Epithelial cell of prostate (primary cell): ENCODE results near the gene MAGI1.
"Not testable (repeated sequence)": the region's sequence is repeated elsewhere in the genome, so short reads cannot be mapped to it uniquely, and the experiment has no call there.

Experiments
- DNase-seq: peaks from one replicate; pipeline ENCODE4 v3.0.0-alpha.2; 2011; ENCODE audit warnings: low read depth, low spot score
- H3K27ac ChIP-seq: fragments of 450-650 bp; 2 replicates; pipeline ENCODE4 v1.5.1; 2017; ENCODE audit warnings: mild to moderate bottlenecking

MAGI1 gene

GRCh38 chr3:65561617-65562016 is 477.1 kb downstream of the MAGI1 start:
- no peak overlapping the region for H3K27ac ChIP-seq
- no peak for DNase-seq

DNA sequence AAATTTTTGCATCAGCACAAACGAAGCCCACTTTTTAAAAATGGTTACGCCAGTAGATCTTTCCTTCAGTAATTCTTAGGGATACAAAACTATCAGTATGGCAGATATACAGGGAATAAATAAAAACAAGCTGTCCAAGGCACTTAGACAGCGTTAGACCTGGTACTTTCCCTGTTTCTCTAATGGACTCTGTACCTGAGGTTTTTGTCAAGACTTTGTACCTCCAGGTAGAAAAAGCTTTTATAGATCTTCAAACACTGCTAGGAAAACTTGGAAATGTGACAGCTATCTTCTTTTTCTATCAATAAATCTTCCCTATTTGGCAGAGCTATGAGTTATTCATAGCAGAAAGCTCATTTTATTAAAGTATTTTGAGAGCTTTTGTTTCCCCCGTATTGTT is 477.8 kb downstream of the MAGI1 start:
- no peak overlapping the region for H3K27ac ChIP-seq
- no peak for DNase-seq

GRCh38 chr3:65560133-65560532 is 478.6 kb downstream of the MAGI1 start:
- no peak overlapping the region for H3K27ac ChIP-seq

GRCh38 chr3:65559643-65560042 is 479.1 kb downstream of the MAGI1 start:
- H3K27ac ChIP-seq: no peak overlapping the region
- DNase-seq: no peak

More at GRCh38 chr3:65560133-65560532, 478.6 kb downstream of the MAGI1 start:
- DNase-seq: no peak

- no peak for DNase-seq
- H3K27ac ChIP-seq: no peak overlapping the region
These were observed 479.9 kb downstream of the MAGI1 start for GRCh38 chr3:65558826-65559225.

DNA sequence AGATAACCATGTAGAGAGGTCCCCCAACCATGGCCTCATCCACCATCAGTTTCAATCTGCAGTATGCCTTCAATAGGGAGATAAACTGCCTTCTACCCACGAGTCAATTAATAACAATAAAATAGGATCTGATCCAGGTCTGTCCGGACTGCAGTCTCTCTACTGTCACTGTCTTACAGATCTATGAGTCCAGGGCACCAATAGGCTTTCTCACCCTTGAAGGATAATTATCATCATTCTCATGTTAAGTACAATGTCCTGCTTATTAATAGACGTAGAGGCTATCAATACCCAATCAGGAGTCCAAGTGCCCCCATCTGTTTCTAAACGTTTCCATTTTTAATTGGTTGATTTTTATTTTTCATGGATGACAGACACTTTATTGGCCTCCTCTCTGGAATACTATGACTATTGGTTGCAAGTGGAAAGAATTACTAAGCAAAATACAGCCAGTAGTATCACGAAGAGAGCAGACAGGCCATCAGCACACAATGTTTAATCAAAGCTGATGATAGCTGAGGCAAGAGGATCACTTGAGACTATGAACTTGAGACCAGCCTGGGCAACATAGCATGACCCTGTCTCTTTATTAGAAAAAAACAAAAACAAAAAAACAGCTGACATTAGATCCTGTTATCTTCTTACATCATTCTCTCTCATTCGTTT is 480.7 kb downstream of the MAGI1 start:
- H3K27ac ChIP-seq: no peak overlapping the region
- DNase-seq: no peak

DNA sequence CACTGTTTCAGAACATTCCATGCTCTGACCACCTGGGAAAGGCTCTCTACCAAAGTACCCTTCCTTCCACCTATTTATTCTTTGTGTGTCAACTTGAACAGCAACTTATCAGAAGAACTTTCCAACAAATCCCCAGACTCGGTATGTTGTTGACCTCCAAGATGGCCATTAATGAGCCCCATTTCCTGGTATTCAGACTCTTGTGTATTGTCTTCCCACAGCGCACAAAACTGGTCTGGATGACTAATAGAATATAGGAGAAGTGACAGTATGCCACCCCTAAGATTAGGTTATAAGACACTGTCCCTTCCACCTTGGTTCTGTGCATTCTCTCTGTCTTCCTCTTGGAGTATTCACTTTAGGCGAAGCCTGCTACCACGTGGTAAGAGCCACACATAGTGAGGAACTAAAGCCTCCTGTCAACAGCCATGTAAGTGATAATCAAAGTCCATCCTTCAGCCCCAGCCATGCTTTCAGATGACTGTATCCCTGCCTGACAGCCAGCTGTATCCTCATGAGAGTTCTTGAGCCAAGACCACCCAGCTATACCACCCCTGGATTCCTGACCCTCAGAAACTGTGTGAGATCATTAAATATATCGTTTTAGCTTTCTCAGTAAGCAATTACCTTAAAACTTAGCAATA is 481.7 kb downstream of the MAGI1 start:
- DNase-seq: no peak
- no peak overlapping the region for H3K27ac ChIP-seq

DNA sequence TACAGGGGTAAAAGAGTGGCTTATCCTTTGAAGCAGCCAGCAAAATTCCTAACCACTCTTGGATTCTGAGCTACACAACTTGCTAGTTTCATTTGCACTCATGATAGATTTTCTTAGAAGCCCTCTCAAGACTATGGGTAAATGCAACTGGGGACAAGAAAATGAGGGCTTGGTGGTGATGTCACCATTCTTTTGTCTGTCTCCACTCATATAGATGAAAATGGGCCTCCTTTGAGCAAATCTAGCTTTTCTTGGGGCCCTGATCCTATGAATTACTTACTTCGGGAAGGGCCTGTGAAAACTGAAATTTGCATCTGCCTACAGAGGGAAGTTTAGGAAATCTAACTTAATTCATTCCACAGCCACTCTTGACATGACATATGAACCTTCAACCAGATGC is 486.3 kb downstream of the MAGI1 start:
- DNase-seq: no peak
- no peak overlapping the region for H3K27ac ChIP-seq

GRCh38 chr3:65551945-65552344 is 486.8 kb downstream of the MAGI1 start:
- no peak overlapping the region for H3K27ac ChIP-seq
- no peak for DNase-seq

DNA sequence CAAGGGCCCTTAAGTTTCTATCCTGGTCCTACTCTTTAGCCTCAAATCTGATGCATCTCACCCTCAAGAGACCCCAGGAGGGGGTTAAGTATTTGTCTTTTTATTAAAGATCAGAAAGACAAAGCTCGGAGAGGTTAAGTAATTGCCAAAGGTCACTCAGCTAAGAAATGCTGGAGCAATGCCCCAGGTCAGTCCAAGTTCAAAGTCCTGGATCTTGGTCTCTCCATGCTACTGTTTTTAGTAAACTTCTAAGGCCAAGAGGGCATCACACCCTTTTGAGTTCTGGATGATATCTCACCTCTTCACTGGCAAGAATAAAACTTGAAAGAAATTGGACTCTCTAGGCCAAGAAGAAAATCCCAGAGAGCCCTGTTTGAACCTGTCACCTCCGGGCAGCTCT is 488.6 kb downstream of the MAGI1 start:
- H3K27ac ChIP-seq: no peak overlapping the region

DNA sequence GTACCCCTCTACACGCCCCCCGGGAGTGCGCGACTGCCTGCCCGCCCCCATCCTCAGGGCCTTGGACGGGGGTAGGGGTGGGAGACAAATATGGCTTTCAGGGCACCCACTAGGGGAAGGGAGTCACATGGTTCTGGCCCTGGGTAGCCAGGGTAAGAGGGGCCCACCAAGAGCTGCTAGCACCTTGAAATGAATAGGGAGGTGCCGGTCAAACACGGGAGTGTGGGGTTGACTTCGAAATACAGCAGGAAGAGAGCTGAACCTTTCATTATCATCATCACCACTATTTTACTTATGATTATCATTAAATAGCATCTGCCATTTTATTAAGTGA is 489.1 kb downstream of the MAGI1 start:
- no peak for DNase-seq
- H3K27ac ChIP-seq: no peak overlapping the region

More for the DNA sequence above, 488.6 kb downstream of the MAGI1 start:
- no peak for DNase-seq

- no peak overlapping the region for H3K27ac ChIP-seq
- no peak for DNase-seq
These were observed 489.7 kb downstream of the MAGI1 start for GRCh38 chr3:65548848-65549625.

GRCh38 chr3:65545429-65545828 is 493.3 kb downstream of the MAGI1 start:
- H3K27ac ChIP-seq: no peak overlapping the region
- no peak for DNase-seq

DNA sequence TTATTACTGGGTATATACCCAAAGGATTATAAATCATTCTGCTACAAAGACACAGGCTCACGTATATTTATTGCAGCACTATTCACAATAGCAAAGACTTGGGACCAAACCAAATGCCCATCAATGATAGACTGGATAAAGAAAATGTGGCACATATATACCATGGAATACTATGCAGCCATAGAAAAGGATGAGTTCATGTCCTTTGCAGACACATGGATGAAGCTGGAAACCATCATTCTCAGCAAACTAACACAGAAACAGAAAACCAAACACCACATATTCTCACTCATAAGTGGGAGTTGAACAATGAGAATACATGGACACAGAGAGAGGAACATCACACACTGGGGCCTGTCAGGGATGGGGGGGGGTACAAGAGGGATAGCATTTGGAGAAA is 495.3 kb downstream of the MAGI1 start:
- not testable (repeated sequence) for DNase-seq, H3K27ac ChIP-seq

- no peak for DNase-seq
- H3K27ac ChIP-seq: no peak overlapping the region
These were observed 498.1 kb downstream of the MAGI1 start for GRCh38 chr3:65540666-65541065.

GRCh38 chr3:65539616-65540015 is 499.1 kb downstream of the MAGI1 start:
- H3K27ac ChIP-seq: no peak overlapping the region
- no peak for DNase-seq

DNA sequence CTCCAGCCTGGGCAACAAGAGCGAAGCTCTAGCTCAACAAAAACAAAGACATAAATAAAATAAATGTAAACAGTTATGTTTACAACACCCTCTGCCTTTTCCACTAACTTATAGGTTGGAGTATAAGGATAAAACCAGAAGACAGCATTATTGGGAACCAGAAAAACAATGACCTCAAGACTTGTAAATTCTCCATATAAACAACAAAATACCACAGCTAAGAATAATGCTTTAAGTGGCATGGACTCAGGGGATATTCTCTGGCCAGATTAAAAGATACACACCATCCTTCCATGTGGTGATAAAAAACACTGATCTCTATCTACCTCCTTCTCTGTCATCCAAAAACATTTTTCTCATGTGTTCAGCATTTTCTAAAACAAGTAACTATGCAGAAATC is 500.6 kb downstream of the MAGI1 start:
- H3K27ac ChIP-seq: no peak overlapping the region
- no peak for DNase-seq

- DNase-seq: no peak
- H3K27ac ChIP-seq: no peak overlapping the region
These were observed 501.6 kb downstream of the MAGI1 start for GRCh38 chr3:65537109-65537508.

GRCh38 chr3:65535260-65535659 is 503.5 kb downstream of the MAGI1 start:
- DNase-seq: no peak
- H3K27ac ChIP-seq: no peak overlapping the region

GRCh38 chr3:65534805-65535204 is 503.9 kb downstream of the MAGI1 start:
- DNase-seq: no peak
- H3K27ac ChIP-seq: no peak overlapping the region

- DNase-seq: no peak
- no peak overlapping the region for H3K27ac ChIP-seq
These were observed 506.0 kb downstream of the MAGI1 start for GRCh38 chr3:65532749-65533148.
